Posterior cingulate gyrus (tissue), 11 donors: ENCODE measurements around the gene TAF9B.
"Not testable (repeated sequence)": the region's sequence is repeated elsewhere in the genome, so short reads cannot be mapped to it uniquely, and the experiment has no call there.

ENCODE experiments used
- DNase-seq, 10 donors: peaks; one replicate each; pipeline versions ENCODE4 v3.0.0 to v3.0.0-alpha.2; 2020 to 2021; ENCODE audit warnings: mixed read lengths in 3 of 10
- intact Hi-C: fragments of 100-400 bp; cut with DNase I; formaldehyde crosslinking; loops from one replicate; pipeline ENCODE4 v1.15.1; 2023

Gene TAF9B, protein sequence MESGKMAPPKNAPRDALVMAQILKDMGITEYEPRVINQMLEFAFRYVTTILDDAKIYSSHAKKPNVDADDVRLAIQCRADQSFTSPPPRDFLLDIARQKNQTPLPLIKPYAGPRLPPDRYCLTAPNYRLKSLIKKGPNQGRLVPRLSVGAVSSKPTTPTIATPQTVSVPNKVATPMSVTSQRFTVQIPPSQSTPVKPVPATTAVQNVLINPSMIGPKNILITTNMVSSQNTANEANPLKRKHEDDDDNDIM

DNA sequence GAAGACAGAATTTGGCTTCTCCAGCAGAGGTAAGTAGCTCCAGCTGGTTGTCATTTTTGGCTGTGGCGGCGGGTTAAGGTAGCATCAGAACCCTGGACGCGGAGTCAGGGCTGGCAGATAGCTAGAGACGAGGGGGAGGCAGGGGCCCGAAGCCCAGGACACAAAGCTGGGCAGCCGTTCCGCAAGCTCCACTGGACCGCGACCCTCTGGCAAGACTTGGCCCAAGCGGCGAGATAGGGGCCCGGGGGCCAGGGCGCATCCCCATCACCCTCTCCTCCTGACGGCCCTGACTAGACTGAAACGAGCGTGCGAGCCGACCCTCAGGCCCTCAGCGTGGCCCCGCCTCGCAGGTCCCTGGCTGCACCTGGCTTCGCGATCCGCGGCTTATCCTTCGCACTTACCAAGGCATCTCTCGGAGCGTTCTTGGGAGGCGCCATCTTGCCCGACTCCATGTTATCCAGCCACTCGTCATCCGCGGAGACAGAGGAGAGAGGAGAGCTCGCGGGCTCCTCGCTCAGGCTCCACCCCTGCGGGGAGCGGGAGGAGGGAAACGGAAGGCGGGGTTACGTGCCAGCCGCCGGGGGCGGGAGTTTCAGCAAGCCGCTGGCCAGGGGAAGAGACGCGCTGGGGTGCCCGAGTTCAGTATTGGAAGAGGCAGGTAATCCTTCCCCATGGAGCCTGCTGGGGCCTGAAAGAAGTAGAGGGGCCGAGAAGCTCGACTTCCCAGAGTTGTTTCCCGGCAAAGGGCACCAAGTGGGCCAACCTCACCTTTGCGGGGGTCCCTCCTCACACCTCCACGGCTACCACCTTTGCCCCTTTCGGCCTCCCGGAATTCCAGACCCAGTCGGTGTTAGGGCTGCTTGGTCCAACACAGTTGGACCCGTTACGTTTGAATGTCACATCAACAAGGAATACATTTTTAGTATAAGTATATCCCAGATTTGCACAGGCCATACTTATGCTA lies at the start of gene TAF9B:
Gene TAF9B (minus strand): TSS at position 491 of the 964 bp plus-strand sequence. CDS start 39 bp downstream, at position 452.
- intact Hi-C loops, result no loop called here
- peak; percentile 67 to 98 (median 82) for DNase-seq

DNA sequence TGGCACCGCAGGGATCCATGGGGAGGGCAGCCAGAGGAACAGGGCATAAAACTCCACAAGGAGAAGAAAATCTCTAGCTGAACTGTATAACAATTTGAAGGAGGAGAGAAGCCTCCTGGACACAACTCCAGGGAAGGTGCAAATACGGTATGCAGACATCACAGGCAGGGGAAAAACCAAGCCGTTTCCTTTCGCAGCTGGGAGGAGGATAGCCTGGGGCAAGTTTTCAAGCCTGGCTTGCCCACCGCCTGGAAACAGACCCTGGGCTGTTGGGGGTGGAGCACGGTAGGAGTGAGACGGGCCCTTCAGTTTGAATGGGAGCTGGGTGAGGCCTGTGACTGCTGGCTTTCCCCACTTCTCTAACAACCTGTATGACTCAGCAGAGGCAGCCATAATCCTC lies 43.4 kb upstream of the TAF9B start:
- DNase-seq, result no peak
- intact Hi-C loops, result no loop called here

DNA sequence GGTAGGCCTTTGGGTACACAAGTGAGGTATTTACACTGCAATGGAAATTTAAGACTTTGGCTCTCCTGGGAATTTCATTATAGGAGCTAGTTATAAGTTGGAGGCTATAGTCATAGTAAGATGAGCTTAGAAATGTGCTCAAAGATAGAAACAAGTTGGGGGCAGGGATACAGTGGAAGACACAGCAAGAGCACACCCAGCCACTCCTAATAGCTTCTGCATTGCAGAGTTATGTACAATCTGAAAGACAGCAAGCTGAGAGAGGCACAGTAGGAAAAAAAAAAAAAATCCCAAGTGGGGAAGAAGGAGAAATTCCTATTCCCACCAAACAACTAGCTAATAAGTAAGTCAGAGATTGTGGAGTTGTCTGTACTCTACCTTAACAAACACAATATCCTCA lies 41.9 kb upstream of the TAF9B start:
- intact Hi-C loops, result no loop called here

DNA sequence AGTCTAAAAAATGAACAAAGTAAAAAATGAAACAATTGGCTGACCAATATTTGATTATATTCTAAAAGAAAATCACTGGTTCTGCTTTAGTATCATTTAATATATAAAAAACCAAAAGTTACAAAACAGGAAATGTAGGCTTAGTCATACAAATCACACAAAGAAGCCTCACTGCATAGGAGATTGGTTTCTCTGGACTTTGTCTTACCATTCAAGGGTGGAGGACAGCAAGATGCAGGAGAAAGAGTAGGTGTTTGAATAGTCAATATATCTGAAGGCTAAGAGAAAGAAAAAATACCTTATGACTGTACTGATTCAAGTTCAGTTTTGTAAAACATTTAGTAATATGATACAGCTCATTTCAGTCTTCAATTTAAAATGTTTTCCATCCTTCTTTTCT lies 28.6 kb upstream of the TAF9B start:
- no peak for DNase-seq
- intact Hi-C loops, result no loop called here

More for the DNA sequence above, 41.9 kb upstream of the TAF9B start:
- DNase-seq, result no peak

DNA sequence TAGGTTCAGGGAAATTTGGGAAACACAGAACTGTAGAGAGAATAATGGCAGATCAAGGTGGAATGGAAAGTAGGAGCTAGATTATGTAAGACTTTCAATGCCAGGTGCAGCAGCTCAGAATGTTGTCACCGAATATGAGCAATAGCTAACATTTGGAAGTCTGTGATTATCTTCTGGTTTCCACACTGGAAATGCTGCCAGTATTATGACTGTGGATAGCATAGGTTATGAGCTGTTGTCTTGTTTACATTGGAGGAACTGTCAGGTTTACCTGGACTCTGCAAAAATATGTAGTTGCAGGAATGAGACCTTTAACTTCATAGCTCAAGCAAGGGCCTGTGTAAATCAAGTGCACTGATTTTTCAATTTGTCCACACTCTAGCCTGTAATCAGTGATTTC lies 26.0 kb upstream of the TAF9B start:
- no peak for DNase-seq
- intact Hi-C loops, result no loop called here

DNA sequence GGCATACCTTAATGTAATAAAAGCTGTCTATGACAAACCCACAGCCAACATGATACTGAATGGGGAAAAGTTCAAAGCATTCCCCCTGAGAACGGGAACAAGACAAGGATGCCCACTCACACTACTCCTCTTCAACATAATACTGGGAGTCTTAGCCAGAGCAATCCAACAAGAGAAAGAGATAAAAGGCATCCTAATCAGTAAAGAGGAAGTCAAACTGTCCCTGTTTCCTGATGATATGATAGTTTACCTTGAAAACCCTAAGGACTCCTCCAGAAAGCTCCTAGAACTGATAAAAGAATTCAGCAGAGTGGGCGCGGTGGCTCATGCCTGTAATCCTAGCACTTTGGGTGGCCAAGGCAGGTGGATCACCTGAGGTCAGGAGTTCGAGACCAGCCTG lies 23.7 kb upstream of the TAF9B start:
- intact Hi-C loops, DNase-seq: not testable (repeated sequence)

DNA sequence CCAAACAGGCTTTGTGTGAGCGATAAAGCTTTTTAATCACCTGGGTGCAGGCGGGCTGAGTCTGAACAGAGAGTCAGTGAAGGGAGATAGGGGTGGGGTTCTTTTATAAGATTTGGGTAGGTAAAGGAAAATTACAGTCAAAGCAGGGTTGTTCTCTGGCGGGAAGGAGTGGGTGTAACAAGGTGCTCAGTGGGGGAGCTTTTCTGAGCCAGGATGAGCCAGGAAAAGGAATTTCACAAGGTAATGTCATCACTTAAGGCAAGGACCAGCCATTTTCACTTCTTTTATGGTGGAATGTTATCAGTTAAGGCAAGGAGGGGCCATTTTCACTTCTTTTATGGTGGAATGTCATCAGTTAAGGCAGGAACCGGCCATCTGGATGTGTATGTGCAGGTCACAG lies 21.3 kb upstream of the TAF9B start:
- DNase-seq, intact Hi-C loops: not testable (repeated sequence)

DNA sequence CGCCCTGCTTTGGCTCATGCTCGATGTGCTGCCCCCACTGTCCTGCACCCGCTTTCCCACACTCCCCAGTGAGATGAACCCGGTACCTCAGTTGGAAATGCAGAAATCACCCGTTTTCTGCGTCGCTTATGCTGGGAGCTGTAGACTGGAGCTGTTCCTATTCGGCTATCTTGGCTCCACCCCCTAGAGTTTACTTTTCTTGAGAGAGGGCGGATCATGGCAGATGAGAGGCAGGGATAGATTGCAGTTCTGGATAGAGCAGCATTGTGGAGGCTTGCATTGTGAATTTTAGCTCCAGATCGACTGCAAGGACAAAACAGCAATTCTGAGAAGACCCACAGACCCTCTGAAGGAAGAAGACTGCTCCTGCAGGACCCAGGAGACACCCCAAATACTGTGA lies 18.4 kb upstream of the TAF9B start:
- intact Hi-C loops, result not testable (repeated sequence)

DNA sequence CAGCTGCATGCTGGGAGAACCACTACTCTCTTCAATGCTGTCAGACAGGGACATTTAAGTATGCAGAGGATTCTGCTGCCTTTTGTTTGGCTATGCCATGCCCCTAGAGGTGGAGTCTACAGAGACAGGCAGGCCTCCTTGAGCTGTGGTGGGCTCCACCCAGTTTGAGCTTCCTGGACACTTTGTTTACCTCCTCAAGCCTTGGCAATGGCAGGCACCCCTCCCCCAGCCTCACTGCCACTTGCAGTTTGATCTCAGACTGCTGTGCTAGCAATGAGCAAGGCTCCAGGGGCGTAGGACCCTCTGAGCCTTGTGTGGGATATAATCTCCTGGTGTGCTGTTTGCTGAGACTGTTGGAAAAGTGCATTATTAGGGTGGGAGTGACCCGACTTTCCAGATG lies 17.9 kb upstream of the TAF9B start:
- DNase-seq, intact Hi-C loops: not testable (repeated sequence)

More for the DNA sequence above, 18.4 kb upstream of the TAF9B start:
- not testable (repeated sequence) for DNase-seq

DNA sequence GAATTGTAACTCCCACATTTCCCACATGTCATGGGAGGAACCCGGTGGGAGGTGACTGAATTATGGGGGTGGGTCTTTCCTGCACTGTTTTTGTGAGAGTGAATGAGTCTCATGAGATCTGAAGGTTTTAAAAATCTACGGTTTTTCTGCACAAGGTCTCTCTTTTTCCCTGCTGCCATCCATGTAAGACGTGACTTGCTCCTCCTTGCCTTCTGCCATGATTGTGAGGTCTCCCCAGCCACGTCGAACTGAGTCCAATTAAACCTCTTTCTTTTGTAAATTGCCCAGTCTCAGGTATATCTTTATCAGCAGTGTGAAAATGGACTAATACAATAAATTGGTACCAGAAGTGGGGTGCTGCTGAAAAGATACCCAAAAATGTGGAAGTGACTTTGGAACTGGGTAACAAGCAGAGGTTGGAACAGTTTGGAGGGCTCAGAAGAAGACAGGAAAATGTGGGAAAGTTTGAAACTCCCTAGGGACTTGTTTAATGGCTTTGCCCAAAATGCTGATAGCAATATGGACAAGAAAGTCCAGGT lies 7.6 kb upstream of the TAF9B start:
- intact Hi-C loops, DNase-seq: not testable (repeated sequence)

DNA sequence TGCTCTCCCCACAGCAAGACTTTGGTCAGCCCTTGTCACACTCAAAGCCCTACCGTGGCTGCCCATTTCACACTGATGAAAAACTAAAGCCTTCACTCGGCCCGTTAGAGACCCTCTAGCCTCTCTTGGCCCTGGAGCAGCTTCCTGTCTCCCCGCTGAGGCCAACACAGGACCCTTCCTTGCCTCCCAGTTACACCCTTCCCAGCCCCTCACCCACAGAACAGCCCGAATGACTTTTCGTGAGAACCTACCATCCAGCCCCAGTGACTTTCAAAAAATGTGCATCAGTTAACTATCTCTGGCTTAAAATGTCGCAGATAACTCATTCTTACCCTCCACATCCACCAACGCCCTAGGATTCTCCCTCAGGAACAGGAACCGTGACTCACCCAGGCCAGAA lies 756 bp upstream of the TAF9B start:
- intact Hi-C loops, result no loop called here

DNA sequence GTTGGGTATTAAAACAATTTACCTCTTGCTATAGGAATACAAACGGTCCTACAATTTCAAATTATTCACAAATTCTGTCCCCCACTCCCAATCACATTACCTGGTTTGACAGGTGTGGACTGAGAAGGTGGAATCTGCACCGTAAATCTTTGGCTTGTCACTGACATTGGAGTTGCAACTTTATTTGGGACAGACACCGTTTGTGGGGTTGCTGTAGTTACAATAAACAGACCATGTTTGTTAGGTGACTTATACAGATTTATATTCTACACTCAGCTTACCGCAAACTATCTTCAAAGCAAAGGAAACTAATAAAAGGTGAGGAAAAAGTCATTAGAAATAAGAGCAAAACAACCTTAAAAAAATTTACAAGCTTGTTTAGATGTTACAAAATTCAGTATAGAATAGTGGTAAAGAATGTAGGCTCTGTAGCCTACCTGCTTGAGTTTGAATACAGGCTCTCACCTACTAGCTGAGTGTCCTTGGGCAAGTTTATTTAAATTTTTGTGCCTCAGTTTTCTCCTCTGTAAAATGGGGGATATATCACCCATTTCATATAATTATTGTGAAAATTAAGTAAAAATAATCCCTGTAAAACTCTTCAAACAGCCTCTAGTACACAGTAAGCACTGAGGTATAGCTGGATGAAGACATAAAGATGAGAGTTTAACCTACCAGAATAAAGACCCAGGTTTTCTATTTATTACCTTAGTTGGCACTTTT lies 6.1 kb downstream of the TAF9B start:
- DNase-seq, result no peak
- intact Hi-C loops, result no loop called here

More for the DNA sequence above, 756 bp upstream of the TAF9B start:
- DNase-seq, result no peak

DNA sequence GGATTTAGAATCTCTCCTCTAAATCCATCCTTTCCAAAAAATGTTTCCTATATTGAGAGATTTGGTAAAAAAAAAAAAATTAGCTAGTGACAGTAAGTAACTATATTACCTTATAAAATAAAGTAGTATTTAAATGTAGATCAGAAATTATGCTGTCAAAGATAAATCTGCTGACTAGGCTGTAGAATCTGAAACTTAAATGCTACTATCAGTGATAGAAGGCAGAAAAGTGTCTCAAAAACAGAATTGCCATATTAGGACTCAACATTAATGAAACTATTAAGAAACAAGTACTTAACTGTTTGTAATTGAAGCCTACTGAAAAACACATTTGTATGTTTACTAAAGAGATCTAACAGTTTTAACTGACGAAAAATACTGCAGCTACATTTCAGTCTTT lies 8.3 kb downstream of the TAF9B start:
- intact Hi-C loops, result no loop called here
- no peak for DNase-seq

DNA sequence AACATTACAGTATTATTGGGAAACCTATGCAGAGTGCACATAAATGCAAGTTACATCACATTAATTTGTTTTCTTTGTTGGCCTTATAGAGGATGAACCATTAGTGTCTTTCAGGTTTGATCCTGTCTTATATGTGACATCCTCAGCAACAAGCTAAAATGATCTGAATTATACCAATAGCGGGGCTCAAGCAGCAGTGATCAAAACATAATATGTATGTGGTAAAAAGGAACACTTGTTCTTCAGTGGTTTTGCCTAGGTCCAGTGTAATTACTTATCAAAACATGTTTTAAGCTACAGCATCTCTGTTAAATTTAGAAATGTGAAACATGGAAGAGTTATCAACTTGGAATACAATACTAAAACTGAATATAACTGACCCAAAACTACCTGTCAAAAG lies 9.1 kb downstream of the TAF9B start:
- intact Hi-C loops, result no loop called here
- no peak for DNase-seq

DNA sequence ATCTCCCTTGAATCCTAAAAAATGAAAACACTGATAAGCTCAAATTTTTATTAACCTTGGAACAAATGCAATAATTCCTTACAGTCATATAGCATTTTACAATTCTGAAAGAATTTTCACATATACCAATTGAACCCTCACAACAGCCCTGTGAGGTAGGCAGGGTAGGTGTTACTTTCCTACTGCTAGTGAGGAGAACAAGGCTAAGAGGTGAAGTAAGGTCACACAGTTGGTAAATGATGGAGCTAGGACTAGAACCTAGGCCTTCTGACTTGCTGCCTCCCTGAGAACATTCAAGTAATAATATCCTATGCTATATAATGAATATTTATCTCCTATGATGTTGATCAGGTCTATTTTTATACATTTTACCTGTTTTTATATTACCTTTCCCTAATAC lies 9.7 kb downstream of the TAF9B start:
- intact Hi-C loops, result loop anchor here (10.0 kb wide), 1 partner anchor 955 kb away; no protein-coding TSS in a partner anchor
- DNase-seq, result no peak

DNA sequence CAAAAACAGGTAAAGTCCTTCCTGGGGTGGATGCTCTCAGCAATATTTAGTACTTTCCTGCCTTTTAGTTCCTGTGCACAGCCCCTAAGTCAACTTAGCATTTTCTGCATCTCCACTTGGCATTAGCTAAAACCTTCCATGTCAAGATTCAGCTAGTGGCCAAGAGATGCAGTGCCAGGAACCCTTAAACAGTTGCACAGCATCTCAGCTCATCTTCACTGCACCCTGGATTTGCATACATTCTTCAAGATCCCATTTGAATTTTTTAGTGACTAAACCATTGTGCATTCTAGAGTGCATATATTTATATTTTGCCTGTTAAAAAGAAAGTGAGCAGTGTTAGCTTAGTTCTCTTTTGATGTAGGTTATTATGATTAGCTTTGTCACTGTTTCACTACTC lies 13.7 kb downstream of the TAF9B start:
- intact Hi-C loops, result loop anchor here (10.0 kb wide), 1 partner anchor 959 kb away; no protein-coding TSS in a partner anchor
- not testable (repeated sequence) for DNase-seq

DNA sequence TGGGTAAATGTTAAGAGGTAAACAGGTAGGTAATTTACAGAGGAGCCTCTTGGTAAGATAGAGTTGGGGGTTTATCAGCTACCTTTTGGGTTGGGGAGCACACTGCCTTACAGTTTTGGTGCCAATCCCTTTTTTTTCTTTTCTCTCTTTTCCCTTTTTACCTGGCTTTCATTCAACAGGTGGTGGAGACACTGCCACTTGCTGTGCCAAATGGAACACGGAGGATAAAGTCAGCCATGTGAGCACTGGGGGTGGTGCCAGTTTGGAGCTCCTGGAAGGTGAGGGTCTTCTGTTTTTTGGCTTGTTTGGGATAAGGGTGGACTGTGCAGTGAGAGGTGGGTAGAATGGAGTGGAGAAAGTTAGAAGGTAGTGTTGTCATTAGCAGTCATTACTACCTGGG lies 14.3 kb downstream of the TAF9B start:
- intact Hi-C loops, result loop anchor here (10.0 kb wide), 1 partner anchor 960 kb away; no protein-coding TSS in a partner anchor
- DNase-seq, result no peak

DNA sequence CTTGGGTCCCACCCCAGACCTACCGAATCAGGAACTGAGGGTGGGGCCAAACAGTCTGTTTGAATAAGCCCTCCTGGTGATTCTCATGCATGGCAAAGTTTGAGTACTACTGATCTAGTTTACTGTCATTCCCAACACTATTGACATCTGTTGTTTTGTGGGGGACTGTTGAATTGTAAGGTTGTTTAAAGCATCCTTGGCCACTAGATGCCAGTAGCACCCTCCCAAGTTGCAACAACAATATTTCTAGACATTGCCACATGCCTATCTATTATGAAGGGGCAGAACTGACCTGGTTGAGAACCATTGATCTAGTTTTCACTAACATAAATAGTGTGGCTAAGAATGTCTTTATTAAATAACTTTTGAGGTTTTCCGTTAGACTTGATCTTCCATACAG lies 15.1 kb downstream of the TAF9B start:
- intact Hi-C loops, result loop anchor here (10.0 kb wide), 1 partner anchor 960 kb away; no protein-coding TSS in a partner anchor

DNA sequence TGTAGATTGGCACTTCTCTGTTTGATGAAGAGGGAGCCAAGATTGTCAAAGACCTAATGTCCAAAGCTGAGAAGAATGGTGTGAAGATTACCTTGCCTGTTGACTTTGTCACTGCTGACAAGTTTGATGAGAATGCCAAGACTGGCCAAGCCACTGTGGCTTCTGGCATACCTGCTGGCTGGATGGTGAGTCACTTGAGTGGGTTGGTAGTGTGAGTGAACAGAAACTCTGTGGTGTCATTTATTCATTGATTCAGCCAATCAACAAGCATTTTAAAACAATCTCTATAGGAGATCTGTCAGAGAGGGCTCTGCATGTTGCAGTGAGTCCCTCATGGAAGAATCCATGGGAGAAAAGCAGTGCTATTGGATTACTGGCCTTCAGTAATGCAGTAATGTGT lies 16.3 kb downstream of the TAF9B start:
- DNase-seq, result no peak
- intact Hi-C loops, result loop anchor here (10.0 kb wide), 1 partner anchor 962 kb away; no protein-coding TSS in a partner anchor

More for the DNA sequence above, 15.1 kb downstream of the TAF9B start:
- DNase-seq, result no peak
